WERI-Rb-1 (cell line): ENCODE data around the gene CDC42EP1.
"Not testable (repeated sequence)": the region's sequence is repeated elsewhere in the genome, so short reads cannot be mapped to it uniquely, and the experiment has no call there.

ENCODE experiments used
- DNase-seq: peaks from one replicate; pipeline ENCODE4 v3.0.0-alpha.2; 2020
- H3K27ac ChIP-seq: fragments of 250-450 bp; sonication (Bioruptor Pico); 2 replicates; pipeline ENCODE4 v1.5.1; 2020; ENCODE audit warnings: mild to moderate bottlenecking, moderate library complexity
- H3K27me3 ChIP-seq: fragments of 250-450 bp; sonication (Bioruptor Pico); 2 replicates; pipeline ENCODE4 v1.5.1; 2021; ENCODE audit warnings: mild to moderate bottlenecking, low read depth, moderate library complexity; ENCODE audit not compliant: insufficient read depth, severe bottlenecking
- H3K36me3 ChIP-seq: fragments of 250-450 bp; sonication (Bioruptor Pico); 2 replicates; pipeline ENCODE4 v1.5.1; 2020; ENCODE audit warnings: mild to moderate bottlenecking, moderate library complexity
- H3K4me3 ChIP-seq: 2 replicates; pipeline ENCODE4 v1.5.1; 2011; ENCODE audit warnings: low read depth, mild to moderate bottlenecking, control low read depth, low read length
- H3K9me3 ChIP-seq: fragments of 250-450 bp; sonication (Bioruptor Pico); 2 replicates; pipeline ENCODE4 v1.5.1; 2021; ENCODE audit warnings: mild to moderate bottlenecking, moderate library complexity; ENCODE audit not compliant: severe bottlenecking
- TF ChIP-seq, protein P1 (sequence below): IDR thresholded peaks from 2 replicates; pipeline ENCODE4 v1.5.1; 2011; ENCODE audit warnings: low read depth, mild to moderate bottlenecking, control low read depth, inconsistent platforms, low read length

Gene CDC42EP1

GRCh38 chr22:37522482-37522881 lies 37.8 kb upstream of the CDC42EP1 start:
- Histone ChIP-seq H3K9me3 (no peaks in the 10 kb centered on the region), H3K36me3 (no peaks in the 10 kb centered on the region), H3K27ac (no peak overlapping the region), H3K4me3 (no peak overlapping the region), H3K27me3 (peaks cover 3% of the 10 kb centered on the region)
- TF ChIP-seq, protein P1, sequence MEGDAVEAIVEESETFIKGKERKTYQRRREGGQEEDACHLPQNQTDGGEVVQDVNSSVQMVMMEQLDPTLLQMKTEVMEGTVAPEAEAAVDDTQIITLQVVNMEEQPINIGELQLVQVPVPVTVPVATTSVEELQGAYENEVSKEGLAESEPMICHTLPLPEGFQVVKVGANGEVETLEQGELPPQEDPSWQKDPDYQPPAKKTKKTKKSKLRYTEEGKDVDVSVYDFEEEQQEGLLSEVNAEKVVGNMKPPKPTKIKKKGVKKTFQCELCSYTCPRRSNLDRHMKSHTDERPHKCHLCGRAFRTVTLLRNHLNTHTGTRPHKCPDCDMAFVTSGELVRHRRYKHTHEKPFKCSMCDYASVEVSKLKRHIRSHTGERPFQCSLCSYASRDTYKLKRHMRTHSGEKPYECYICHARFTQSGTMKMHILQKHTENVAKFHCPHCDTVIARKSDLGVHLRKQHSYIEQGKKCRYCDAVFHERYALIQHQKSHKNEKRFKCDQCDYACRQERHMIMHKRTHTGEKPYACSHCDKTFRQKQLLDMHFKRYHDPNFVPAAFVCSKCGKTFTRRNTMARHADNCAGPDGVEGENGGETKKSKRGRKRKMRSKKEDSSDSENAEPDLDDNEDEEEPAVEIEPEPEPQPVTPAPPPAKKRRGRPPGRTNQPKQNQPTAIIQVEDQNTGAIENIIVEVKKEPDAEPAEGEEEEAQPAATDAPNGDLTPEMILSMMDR = no peak
- no peak for DNase-seq

DNA sequence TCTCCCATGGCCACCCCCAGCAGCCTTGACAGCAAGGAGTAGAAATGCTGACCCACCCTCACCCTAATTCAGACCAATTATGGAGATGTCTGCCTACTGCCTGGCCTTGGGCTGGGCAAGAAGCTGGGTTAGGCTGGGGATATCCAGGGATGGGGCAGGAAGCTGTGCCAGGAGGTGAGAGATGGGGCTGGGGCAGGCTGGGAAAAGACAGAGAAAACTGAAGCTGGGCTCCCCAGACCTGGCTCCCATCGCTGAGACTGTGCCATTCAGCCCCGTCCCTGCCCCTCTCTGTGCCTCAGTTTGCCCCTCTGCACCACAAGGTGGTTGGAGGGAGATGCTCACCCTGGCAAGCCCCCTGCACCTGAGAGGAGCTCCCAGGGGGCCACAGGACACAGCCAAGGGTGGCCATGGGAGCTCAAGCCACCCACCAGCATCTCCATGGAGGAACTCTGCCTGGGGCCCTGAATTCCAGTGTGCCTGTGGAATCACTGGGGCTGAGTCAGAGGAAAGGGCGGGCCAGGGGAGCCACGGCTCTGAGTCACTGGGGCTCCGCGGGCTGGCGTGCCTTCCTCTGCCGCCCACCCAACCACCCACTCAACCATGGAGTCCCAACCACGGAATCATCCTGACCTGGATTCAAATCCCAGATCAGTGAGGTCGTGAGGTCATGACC lies 35.1 kb upstream of the CDC42EP1 start:
- Histone ChIP-seq H3K9me3 (no peaks in the 10 kb centered on the region), H3K4me3 (no peak overlapping the region), H3K27ac (no peak overlapping the region), H3K27me3 (no peaks in the 10 kb centered on the region), H3K36me3 (no peaks in the 10 kb centered on the region)
- TF ChIP-seq, protein P1 = no peak
- no peak for DNase-seq

GRCh38 chr22:37525746-37526350 lies 34.4 kb upstream of the CDC42EP1 start:
- TF ChIP-seq, protein P1 = no peak
- Histone ChIP-seq H3K4me3 (no peak overlapping the region), H3K27me3 (no peaks in the 10 kb centered on the region), H3K9me3 (no peaks in the 10 kb centered on the region), H3K36me3 (no peaks in the 10 kb centered on the region), H3K27ac (no peak overlapping the region)
- DNase-seq = no peak

DNA sequence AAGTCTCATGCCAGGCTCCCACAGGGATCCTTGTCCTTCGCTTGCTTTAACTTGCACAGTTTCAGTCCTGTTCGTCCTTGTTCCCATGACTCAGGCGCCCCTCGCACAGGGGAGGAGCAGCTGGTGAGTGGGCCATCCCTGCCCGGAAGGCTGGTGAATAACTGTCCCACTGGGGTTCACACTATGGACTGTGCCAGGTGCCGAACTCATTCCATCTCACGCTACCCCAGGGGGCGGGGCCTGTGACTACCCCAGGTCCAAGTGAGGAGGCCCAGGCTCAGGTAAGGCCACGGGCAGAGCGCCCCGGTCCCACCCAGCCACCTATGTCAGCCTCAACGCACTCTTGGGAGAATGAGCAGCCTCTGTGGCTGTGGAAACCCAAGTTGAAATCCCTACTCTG lies 33.9 kb upstream of the CDC42EP1 start:
- Histone ChIP-seq H3K36me3 (no peaks in the 10 kb centered on the region), H3K27ac (no peak overlapping the region), H3K27me3 (no peaks in the 10 kb centered on the region), H3K4me3 (no peak overlapping the region), H3K9me3 (no peaks in the 10 kb centered on the region)
- no peak for DNase-seq
- TF ChIP-seq, protein P1 = no peak

- H3K9me3 ChIP-seq, H3K27ac ChIP-seq, H3K36me3 ChIP-seq, DNase-seq, H3K27me3 ChIP-seq, H3K4me3 ChIP-seq: not testable (repeated sequence)
Measured at GRCh38 chr22:37527081-37527752, 33.1 kb upstream of the CDC42EP1 start.

DNA sequence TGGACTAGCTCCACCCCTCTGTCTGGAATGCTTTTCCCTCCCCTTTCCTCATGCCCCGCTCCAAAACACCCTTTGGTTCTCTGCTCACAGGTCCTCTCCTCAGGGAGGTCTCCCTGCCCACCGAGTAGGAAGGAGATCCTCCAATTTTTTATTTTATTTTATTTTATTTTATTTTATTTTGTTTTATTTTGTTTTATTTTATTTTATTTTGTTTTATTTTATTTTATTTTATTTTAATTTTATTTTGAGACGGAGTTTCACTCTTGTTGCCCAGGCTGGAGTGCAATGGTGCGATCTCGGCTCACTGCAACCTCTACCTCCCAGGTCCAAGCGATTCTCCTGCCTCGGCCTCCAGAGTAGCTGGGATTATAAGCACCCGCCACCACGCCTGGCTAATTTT lies 32.3 kb upstream of the CDC42EP1 start:
- H3K27me3 ChIP-seq, H3K36me3 ChIP-seq, H3K9me3 ChIP-seq, DNase-seq, H3K4me3 ChIP-seq, H3K27ac ChIP-seq: not testable (repeated sequence)
